Adrenal gland (tissue), 12 donors: ENCODE data around the gene SRPK2. TPM values are rescaled to one million over a fixed set of nuclear protein-coding genes. Genes with fewer than 3 reads are reported as not detected.

Source experiments
- DNase-seq, 7 donors: peaks; one replicate each; pipeline ENCODE4 v3.0.0-alpha.2; 2019 to 2020
- H3K27ac ChIP-seq, 5 donors: fragments of 200-600 bp; sonication (generic) in 4 of 5; 1 replicate in 3 of 5; 2 replicates in 2 of 5; pipeline versions ENCODE4 v1.5.1 to v1.8.0; 2016 to 2020; ENCODE audit warnings: mild to moderate bottlenecking in 1 of 5
- H3K27me3 ChIP-seq: fragments of 200-600 bp; 2 replicates; pipeline ENCODE4 v1.8.0; 2021
- H3K36me3 ChIP-seq, 2 donors: fragments of 200-600 bp; replicated peaks in 1 of 2; 1 replicate in 1 of 2; 2 replicates in 1 of 2; pipeline versions ENCODE4 v1.5.1 to v1.8.0; 2018 to 2022
- H3K4me1 ChIP-seq, 2 donors: fragments of 200-600 bp; replicated peaks in 1 of 2; 1 replicate in 1 of 2; 2 replicates in 1 of 2; pipeline versions ENCODE4 v1.5.1 to v1.8.0; 2018 to 2021
- H3K4me3 ChIP-seq, 4 donors: fragments of 200-600 bp; sonication (generic) in 3 of 4; one replicate each; pipeline ENCODE4 v1.5.1; 2016 to 2018
- H3K9me3 ChIP-seq, 3 donors: fragments of 200-600 bp; sonication (generic) in 1 of 3; replicated peaks in 1 of 3; 1 replicate in 2 of 3; 2 replicates in 1 of 3; pipeline versions ENCODE4 v1.5.1 to v1.8.0; 2016 to 2021
- POLR2A ChIP-seq, 2 donors: fragments of 450-650 bp; IDR thresholded peaks; one replicate each; pipeline ENCODE4 v1.6.1; 2017; ENCODE audit warnings: antibody characterized with exemption in 2 of 2, mild to moderate bottlenecking in 2 of 2, moderate library complexity in 1 of 2
- WGBS, 4 donors: extraction: QIAGEN DNeasy Blood & Tissue Kit in 2 of 4; methylation state at CpG; one replicate each; pipeline versions ENCODE4 v1.1.5 to v1.1.7; 2013 to 2017; 5-methylcytosine and 5-hydroxymethylcytosine counted together
- intact Hi-C, 2 donors: fragments of 100-400 bp; cut with DNase I; formaldehyde crosslinking; loops; one replicate each; pipeline versions ENCODE4 v1.14.1 to v1.15.0; 2022 to 2023
- polyA plus RNA-seq, 3 donors: library from polyadenylated mRNA; stranded (reverse); fragments of 200-250 nt in 2 of 3; fragments of 350-450 nt in 1 of 3; fragmentation: Illumina TruSeq in 1 of 3; extraction: RNeasy Lipid Tissue Mini Kit (QIAGEN cat#74804) in 1 of 3; gene quantifications; one replicate each; pipeline ENCODE4 v1.2.3, GENCODE V29; 2013 to 2014
- total RNA-seq, 9 donors: library from RNA; depleted of rRNA in 4 of 9; stranded (reverse); fragments of >200 nt in 4 of 9; fragments of 120-200 nt in 1 of 9; fragmentation: NEBNext Ultra II Directional in 1 of 9; extraction: Animal tissue kit (Norgen Biotek cat#: 25700) in 1 of 9; gene quantifications; one replicate each; pipeline versions ENCODE4 v1.1.0 to v1.2.4, GENCODE V29; 2013 to 2023
- TF ChIP-seq, protein P1 (sequence below), 6 experiments: fragments of 450-650 bp in 4 of 6; fragments of 200-600 bp in 2 of 6; sonication (generic) in 1 of 6; IDR thresholded peaks; 1 replicate in 5 of 6; 2 replicates in 1 of 6; pipeline versions ENCODE4 v1.5.1 to v1.8.0; 2016 to 2021; ENCODE audit warnings: antibody characterized with exemption in 6 of 6, mild to moderate bottlenecking in 2 of 6, moderate library complexity in 1 of 6
- donor health status: healthy with polysubstance abuse.
- donor health status: Bipolar disorder and iron deficiency.
- donor health status: DM: yes; HTN: yes; CAD: no.
- donor health status: DM: no; HTN: no; CAD: no.
- donor health status: DM: no; HTN: no; CAD: no.
- donor health status: DM: yes; HTN: yes; CAD: no.

Gene SRPK2
- total and polyA plus RNA-seq, 12 donors: 7.3 to 64.7 (median 36.6) TPM

DNA sequence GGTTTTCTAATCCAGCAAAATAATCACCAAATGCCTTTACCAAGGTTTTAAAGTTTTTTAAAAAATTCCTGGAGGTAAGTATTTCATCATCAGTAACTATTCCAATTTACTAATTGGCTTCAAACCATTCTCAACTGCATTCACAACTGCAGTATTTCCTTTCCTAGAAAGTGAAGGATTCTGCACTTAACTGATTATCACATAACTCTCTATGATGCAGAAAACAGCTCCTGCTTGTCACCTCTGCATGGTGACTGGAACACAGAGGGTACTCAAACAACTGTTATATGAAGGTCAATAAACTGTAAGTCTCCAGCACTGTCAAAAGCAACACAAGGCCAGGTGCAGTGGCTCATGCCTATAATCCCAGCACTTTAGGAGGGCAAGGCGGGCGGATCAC is 42.6 kb downstream of the SRPK2 start:
- Histone ChIP-seq H3K27ac (no peak overlapping the region), H3K36me3 (no peaks in the 10 kb centered on the region), H3K9me3 (no peaks in the 10 kb centered on the region), H3K4me3 (no peak overlapping the region), H3K4me1 (peaks cover 0 to 11% of the 10 kb centered on the region in 2 donors), H3K27me3 (no peaks in the 10 kb centered on the region)
- no peak for TF ChIP-seq POLR2A (IDR thresholded peaks at IDR 0.05)
- TF ChIP-seq, protein P1, sequence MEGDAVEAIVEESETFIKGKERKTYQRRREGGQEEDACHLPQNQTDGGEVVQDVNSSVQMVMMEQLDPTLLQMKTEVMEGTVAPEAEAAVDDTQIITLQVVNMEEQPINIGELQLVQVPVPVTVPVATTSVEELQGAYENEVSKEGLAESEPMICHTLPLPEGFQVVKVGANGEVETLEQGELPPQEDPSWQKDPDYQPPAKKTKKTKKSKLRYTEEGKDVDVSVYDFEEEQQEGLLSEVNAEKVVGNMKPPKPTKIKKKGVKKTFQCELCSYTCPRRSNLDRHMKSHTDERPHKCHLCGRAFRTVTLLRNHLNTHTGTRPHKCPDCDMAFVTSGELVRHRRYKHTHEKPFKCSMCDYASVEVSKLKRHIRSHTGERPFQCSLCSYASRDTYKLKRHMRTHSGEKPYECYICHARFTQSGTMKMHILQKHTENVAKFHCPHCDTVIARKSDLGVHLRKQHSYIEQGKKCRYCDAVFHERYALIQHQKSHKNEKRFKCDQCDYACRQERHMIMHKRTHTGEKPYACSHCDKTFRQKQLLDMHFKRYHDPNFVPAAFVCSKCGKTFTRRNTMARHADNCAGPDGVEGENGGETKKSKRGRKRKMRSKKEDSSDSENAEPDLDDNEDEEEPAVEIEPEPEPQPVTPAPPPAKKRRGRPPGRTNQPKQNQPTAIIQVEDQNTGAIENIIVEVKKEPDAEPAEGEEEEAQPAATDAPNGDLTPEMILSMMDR (IDR thresholded peaks at IDR 0.05): no peak
- 80 to 95% (median 86%) methylated on average over 2 of the region's 2 CpGs for WGBS, 4 donors
- intact Hi-C loops: no loop called here
- no peak for DNase-seq

DNA sequence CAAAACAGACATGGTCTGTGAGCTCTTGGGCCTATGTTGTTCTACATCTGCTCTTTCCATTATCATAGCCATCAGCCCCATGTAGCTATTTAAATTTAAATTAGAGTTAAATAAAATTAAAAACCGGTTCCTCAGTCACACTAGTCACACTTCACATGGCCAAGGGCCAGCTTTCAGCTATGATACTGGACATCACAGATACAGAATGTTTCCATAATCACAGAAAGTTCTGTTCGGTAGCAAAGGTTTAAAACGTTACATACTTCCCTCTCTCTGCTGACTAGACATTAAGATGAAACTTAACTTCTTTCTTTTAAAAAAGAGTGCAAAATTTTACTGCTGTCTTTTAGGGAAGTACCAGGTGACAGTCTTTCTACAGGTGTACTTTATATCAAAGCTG is 43.0 kb downstream of the SRPK2 start:
- 43 to 50% (median 46%) methylated on average over 3 of the region's 3 CpGs for WGBS, 4 donors
- no peak overlapping the region for H3K27ac ChIP-seq
- H3K4me3 ChIP-seq: no peak overlapping the region
- peaks cover 0 to 9% of the 10 kb centered on the region in 2 donors for H3K4me1 ChIP-seq
- intact Hi-C loops: no loop called here
- no peaks in the 10 kb centered on the region for H3K27me3 ChIP-seq
- TF ChIP-seq POLR2A (IDR thresholded peaks at IDR 0.05): no peak
- TF ChIP-seq, protein P1 (IDR thresholded peaks at IDR 0.05): no peak
- DNase-seq: no peak
- no peaks in the 10 kb centered on the region for H3K36me3 ChIP-seq
- H3K9me3 ChIP-seq: no peaks in the 10 kb centered on the region

DNA sequence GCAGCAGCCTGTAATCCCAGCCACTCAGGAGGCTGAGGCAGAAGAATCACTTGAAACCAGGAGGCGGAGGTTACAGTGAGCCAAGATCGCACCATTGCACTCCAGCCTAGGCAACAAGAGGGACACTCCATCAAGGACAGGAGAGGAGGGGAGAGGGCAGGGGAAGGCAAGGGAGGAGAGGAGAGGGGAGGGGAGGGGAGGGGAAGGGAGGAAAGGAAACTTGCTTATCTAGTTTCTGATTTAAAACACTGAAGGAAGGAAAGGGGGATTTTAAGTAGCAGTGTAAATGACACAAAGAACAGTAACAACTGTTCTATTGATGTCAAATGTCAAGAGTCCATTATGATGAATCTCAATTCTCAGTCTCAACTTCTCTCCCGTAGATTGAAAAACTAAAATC is 43.7 kb downstream of the SRPK2 start:
- intact Hi-C loops: no loop called here
- Histone ChIP-seq H3K27ac (no peak overlapping the region), H3K4me1 (peaks cover 0 to 11% of the 10 kb centered on the region in 2 donors), H3K9me3 (no peaks in the 10 kb centered on the region), H3K27me3 (no peaks in the 10 kb centered on the region), H3K4me3 (no peak overlapping the region), H3K36me3 (no peaks in the 10 kb centered on the region)
- 88 to 95% (median 90%) methylated on average over 3 of the region's 3 CpGs for WGBS, 4 donors
- TF ChIP-seq, protein P1 (IDR thresholded peaks at IDR 0.05): no peak
- no peak for TF ChIP-seq POLR2A (IDR thresholded peaks at IDR 0.05)
- no peak for DNase-seq

DNA sequence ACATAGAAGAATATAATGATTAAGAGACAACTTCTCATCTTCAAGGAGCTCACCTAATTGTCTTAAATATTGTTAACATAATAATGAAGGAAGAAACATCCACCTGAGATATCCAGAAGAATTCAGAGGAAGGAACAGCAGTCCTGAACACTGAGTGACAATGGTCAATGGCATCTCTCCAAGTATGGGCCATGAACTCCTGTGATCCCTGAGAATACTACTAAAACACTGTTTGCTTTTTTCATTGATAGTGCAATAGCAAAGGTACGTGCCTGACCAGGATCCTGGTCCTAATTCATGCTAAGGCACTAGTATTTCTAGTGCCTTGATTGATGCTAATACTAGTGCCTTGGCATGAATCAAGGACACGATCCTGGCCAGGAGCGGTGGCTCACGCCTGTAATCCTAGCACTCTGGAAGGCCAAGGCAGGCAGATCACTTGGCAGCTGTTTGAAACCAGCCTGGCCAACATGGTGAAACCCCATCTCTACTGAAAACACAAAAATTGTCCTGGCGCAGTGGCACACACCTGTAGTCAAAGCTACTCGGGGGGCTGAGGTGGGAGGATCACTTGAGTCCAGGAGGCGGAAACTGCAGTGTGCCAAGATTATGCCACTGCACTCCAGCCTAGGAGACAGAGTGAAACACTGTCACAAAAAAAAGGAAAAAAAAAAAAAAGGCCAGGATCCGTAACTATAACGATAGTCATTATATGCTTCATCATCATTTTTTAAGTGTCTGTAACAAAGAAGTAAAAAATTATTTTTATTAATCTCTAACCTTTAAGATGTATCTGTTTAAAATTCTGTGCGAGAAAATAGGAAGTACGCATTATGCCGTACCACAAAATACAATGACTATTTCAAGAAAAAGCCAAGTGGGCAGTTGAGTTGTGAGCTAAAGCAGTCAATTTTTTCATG is 49.1 kb downstream of the SRPK2 start:
- H3K27ac ChIP-seq: no peak overlapping the region
- no peak overlapping the region for H3K4me3 ChIP-seq
- peaks cover 0 to 11% of the 10 kb centered on the region in 2 donors for H3K4me1 ChIP-seq
- H3K27me3 ChIP-seq: no peaks in the 10 kb centered on the region
- no peaks in the 10 kb centered on the region for H3K36me3 ChIP-seq
- WGBS, 4 donors: 60 to 66% (median 65%) methylated on average over 12 of the region's 12 CpGs
- H3K9me3 ChIP-seq: no peaks in the 10 kb centered on the region
- intact Hi-C loops: loop anchor here (10.0 kb wide), 2 partner anchors 205 to 355 kb away; no protein-coding TSS in a partner anchor
- peak; percentile 37 to 79 (median 72) for DNase-seq
- no peak for TF ChIP-seq POLR2A (IDR thresholded peaks at IDR 0.05)
